Epithelial cell of esophagus (primary cell): ENCODE results near the gene KRTAP1-1.
A peak's percentile ranks its signal among the peaks of the same experiment; 100 is the strongest.
"Not testable (repeated sequence)": the region's sequence is repeated elsewhere in the genome, so short reads cannot be mapped to it uniquely, and the experiment has no call there.

Experiments
- DNase-seq: peaks from one replicate; pipeline ENCODE4 v3.0.0; 2010; ENCODE audit warnings: low read depth
- H3K4me3 ChIP-seq: 2 replicates; pipeline ENCODE4 v1.5.1; 2011; ENCODE audit warnings: mild to moderate bottlenecking, low read length, control low read depth
- TF ChIP-seq, protein P1 (sequence below): IDR thresholded peaks from 2 replicates; pipeline ENCODE4 v1.5.1; 2011; ENCODE audit warnings: low read depth, mild to moderate bottlenecking, low read length, control low read depth, inconsistent platforms; ENCODE audit not compliant: insufficient read depth; ENCODE audit errors: missing control alignments

KRTAP1-1 gene

DNA sequence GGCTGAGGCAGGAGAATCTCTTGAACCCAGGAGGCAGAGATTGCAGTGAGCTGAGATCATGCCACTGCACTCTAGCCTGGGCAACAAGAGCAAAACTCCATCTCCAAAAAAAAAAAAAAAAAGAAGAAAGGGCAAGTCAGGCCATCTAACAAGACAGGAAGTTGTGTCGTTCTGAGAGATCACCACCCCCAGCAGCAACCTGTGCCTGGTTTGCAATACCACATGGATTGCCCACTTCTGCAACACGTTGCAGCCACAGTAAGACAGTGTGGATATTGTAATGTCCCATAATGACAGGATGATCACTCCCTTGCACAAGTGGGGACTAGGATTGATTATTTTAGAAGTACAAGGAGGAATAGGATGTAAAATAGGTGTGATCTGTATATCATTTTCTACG is 27.8 kb upstream of the KRTAP1-1 start:
- no peak for DNase-seq
- no peak overlapping the region for H3K4me3 ChIP-seq
- TF ChIP-seq, protein P1, sequence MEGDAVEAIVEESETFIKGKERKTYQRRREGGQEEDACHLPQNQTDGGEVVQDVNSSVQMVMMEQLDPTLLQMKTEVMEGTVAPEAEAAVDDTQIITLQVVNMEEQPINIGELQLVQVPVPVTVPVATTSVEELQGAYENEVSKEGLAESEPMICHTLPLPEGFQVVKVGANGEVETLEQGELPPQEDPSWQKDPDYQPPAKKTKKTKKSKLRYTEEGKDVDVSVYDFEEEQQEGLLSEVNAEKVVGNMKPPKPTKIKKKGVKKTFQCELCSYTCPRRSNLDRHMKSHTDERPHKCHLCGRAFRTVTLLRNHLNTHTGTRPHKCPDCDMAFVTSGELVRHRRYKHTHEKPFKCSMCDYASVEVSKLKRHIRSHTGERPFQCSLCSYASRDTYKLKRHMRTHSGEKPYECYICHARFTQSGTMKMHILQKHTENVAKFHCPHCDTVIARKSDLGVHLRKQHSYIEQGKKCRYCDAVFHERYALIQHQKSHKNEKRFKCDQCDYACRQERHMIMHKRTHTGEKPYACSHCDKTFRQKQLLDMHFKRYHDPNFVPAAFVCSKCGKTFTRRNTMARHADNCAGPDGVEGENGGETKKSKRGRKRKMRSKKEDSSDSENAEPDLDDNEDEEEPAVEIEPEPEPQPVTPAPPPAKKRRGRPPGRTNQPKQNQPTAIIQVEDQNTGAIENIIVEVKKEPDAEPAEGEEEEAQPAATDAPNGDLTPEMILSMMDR, result no peak

DNA sequence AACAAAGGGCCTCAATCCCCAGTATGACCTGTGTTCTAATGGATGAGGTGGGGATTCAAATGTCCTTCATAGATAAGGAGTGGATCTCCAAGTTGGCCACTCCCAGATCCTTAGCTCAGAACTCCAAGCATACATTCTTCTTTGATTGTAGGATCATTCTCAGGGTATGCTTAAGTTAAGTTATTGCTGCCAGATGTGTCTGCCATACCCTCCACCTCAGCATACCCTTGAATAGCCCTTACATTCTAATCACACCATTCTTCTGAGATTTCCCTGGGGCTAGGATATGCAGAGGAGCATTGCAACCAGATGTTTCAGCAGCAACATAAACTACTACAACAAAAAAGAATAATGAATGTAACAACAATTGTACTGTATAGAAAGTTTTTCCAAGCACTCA is 26.0 kb upstream of the KRTAP1-1 start:
- no peak overlapping the region for H3K4me3 ChIP-seq
- no peak for DNase-seq
- TF ChIP-seq, protein P1, result no peak

DNA sequence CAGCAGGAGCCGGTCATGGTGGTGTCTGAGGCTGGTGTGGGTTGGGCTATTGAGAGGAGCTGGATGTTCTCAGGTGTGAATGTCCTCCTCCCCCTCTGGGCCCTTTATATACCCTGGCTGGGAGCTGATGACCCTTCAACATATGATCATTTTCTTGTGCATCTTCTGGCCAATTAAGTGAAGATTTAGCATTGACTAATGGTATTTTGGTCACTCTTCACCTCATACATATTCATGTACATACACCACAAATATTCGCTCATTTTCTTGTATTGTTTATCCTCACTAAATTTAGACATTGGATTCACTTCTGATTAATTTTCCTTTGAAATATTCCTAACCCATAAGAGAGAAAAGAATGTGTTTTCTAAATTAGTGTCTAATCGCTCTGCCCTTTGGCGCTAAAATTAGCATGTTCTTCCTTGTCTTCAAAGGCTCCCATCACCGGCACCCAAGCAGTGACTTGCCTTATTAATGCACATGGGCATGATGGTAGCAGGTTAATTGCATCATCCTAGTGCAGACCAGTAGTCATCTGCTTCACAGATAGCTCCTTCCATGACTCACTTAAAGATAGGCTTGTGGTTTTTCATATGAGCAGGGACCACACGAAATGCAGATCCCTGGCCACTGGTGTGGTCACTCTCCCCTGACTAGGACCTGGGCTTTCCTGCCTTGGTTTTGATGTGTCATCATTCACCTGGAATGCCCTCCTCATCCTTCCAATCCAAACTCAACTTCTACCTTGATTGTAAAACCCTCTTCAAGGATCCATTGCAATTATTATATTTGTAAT is 24.8 kb upstream of the KRTAP1-1 start, which contains the start of gene KRTAP2-4:
TSS of gene KRTAP2-4 (minus strand) at position 51 of the 796 bp plus-strand sequence. CDS start at position 17, 34 bp downstream.
- peak; percentile 96 for DNase-seq
- TF ChIP-seq, protein P1, result no peak
- H3K4me3 ChIP-seq, result no peak within 1 kb of the TSS

DNA sequence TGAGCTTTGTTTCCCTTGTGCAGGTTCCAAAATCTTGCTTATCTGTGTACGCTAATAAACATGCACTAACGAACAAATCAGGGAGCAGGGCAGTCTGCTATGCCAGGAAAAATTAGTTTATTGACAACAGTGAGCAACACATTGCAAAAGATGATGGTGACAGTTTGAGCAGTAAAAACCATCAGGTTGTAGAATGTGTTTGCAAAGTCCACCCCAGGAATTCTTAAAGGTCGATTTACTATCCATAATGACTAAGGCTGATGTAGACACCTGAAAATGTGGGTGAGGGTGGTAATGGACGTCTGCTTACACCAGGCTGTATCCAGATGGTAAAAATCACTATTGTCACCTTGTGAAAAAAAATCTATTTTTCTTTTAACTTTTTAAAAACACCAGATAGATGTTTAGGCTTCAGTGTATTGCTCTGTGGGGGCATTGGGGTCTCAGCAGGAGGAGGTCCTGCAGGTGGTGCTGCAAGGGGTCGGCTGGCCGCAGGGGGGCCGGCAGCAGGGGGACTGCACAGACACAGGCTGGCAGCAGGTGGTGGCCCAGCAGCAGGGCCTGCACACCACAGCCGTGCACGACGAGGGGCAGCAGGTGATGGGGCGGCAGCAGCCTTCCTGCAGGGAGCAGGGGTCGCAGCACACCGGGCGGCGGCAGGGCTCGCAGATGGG is 23.9 kb upstream of the KRTAP1-1 start:
- not testable (repeated sequence) for DNase-seq, H3K4me3 ChIP-seq

DNA sequence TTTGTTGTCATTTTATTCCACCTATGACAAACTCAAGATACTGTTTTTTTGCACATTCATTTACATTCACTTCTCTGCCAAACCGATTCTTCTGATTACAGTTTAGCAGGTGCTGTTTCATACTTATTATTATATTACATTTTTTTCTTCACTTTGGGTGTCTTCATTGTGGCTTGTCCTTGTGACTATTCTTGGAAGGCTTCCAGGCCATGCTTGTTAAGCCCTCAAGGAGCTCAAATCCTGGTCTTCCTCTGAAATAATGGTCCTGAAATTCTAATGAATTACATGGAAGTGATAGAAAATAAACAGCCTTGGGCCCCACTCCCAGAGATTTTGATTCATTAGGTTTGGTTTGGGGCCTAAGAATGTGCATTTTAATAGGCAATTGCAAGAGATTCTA is 23.1 kb upstream of the KRTAP1-1 start:
- H3K4me3 ChIP-seq, result no peak overlapping the region

DNA sequence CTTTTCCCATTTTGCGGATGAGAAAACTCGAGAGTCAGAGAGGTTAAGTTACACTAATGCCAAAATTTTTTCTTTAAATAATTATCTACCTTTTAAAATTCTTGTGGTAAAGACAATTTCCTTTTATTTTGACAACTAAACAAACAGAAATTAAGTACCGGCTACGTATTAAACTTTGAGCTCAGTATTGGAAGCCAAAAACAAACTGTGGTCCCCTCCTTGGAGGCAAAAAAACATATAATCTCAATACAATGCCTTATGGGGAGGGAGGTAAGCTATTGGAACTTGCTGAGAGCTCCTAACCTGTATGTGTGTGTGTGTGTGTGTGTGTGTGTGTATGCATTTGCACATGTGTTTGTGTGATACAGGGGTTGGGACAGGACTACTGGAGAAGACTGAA is 22.2 kb upstream of the KRTAP1-1 start:
- TF ChIP-seq, protein P1, result no peak
- H3K4me3 ChIP-seq, result no peak overlapping the region
- DNase-seq, result no peak

More for the DNA sequence above, 23.1 kb upstream of the KRTAP1-1 start:
- TF ChIP-seq, protein P1, result no peak
- no peak for DNase-seq

DNA sequence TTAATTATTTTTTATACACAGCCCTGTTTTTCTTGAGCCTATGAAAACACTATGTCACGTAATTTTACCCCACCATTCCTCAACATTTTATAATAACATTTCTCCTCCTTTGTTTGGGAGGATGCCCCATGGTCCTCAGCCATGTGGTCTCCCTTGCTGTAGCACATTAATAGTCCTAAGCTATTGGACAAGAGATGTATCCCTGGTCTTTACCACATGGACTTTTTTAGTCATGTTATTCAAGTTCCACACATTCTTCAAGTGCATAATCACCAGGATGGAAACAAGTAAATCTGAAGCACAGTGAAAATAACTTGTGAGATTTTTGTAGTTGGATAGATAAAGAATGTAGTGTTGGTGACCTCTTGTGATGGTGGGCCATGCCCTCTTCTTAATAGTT is 20.7 kb upstream of the KRTAP1-1 start:
- TF ChIP-seq, protein P1, result no peak
- no peak overlapping the region for H3K4me3 ChIP-seq
- peak; percentile 59 for DNase-seq
